Right atrium auricular region (tissue), 2 donors: ENCODE results near the gene ANKRD40. TPM values are rescaled to one million over a fixed set of nuclear protein-coding genes. Genes with fewer than 3 reads are reported as not detected.

Source experiments
- DNase-seq: peaks from one replicate; pipeline ENCODE4 v3.0.0-alpha.2; 2019; ENCODE audit warnings: low spot score
- H3K27ac ChIP-seq, 2 donors: fragments of 200-600 bp; sonication (generic); 1 replicate in 1 of 2; 2 replicates in 1 of 2; pipeline ENCODE4 v1.5.1; 2016 to 2019
- H3K27me3 ChIP-seq, 2 donors: fragments of 200-600 bp; sonication (generic); one replicate each; pipeline versions ENCODE4 v1.5.1 to v1.6.0; 2017 to 2019
- H3K36me3 ChIP-seq: fragments of 200-600 bp; sonication (generic); one replicate; pipeline ENCODE4 v1.5.1; 2016
- H3K4me1 ChIP-seq, 2 donors: fragments of 200-600 bp; sonication (generic); one replicate each; pipeline versions ENCODE4 v1.5.1 to v1.6.0; 2017 to 2019
- H3K4me3 ChIP-seq, 2 donors: fragments of 200-600 bp; sonication (generic); 1 replicate in 1 of 2; 2 replicates in 1 of 2; pipeline ENCODE4 v1.5.1; 2017 to 2019; ENCODE audit warnings: mild to moderate bottlenecking in 1 of 2, moderate library complexity in 1 of 2
- H3K9me3 ChIP-seq, 2 donors: fragments of 200-600 bp; sonication (generic); one replicate each; pipeline ENCODE4 v1.5.1; 2019
- CTCF ChIP-seq, 2 donors: fragments of 200-600 bp; sonication (generic); IDR thresholded peaks; one replicate each; pipeline ENCODE4 v1.5.1; 2019; ENCODE audit warnings: antibody characterized with exemption in 2 of 2
- total RNA-seq, 2 donors: library from RNA; depleted of rRNA; stranded (reverse); fragments of >200 nt; gene quantifications; one replicate each; pipeline ENCODE4 v1.1.0, GENCODE V29; 2016

Gene ANKRD40
- total RNA-seq, 2 donors from 2014 or later = 30.5 to 33.8 TPM

GRCh38 chr17:50708050-50709000 is 611 bp upstream of the ANKRD40 start:
- Histone ChIP-seq H3K27ac (peak overlapping the region; percentile 97), H3K4me1 (peaks cover 0 to 40% of the 10 kb centered on the region in 2 donors), H3K9me3 (no peaks in the 10 kb centered on the region), H3K4me3 (peak overlapping the region; percentile 52 to 73), H3K36me3 (no peaks in the 10 kb centered on the region), H3K27me3 (no peaks in the 10 kb centered on the region)
- no peak for TF ChIP-seq CTCF (IDR thresholded peaks at IDR 0.05)
- DNase-seq = no peak

DNA sequence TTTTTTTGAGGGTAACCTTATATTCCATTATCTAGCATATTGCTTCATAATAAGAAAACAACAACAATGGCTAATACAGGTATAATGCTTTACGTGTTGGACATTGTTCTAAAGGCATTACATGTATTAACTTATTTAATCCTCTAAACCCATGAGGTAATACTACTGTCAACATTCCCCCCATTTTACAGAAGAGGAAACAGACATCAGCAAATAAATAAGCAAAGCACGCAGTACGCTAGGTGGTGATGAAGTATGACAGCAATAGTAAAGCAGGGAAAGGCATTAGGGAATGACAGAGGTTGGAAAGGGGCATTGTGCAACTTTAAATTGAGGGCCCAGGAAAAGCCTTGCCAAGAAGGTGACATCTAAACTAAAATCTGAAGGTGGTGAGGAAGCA is 4.6 kb downstream of the ANKRD40 start:
- no peak overlapping the region for H3K27ac ChIP-seq
- H3K9me3 ChIP-seq = no peaks in the 10 kb centered on the region
- peaks cover 19% of the 10 kb centered on the region for H3K36me3 ChIP-seq
- no peaks in the 10 kb centered on the region for H3K27me3 ChIP-seq
- TF ChIP-seq CTCF (IDR thresholded peaks at IDR 0.05) = no peak
- H3K4me3 ChIP-seq = no peak overlapping the region
- H3K4me1 ChIP-seq = peaks cover 0 to 35% of the 10 kb centered on the region in 2 donors
- no peak for DNase-seq

- Histone ChIP-seq H3K36me3 (peaks cover 55% of the 10 kb centered on the region), H3K9me3 (no peaks in the 10 kb centered on the region), H3K27ac (no peak overlapping the region), H3K4me3 (no peak overlapping the region), H3K4me1 (peaks cover 0 to 30% of the 10 kb centered on the region in 2 donors), H3K27me3 (no peaks in the 10 kb centered on the region)
- no peak for TF ChIP-seq CTCF (IDR thresholded peaks at IDR 0.05)
- no peak for DNase-seq
Measured at GRCh38 chr17:50699410-50699809, 8.3 kb downstream of the ANKRD40 start.

GRCh38 chr17:50697663-50698272 is 9.9 kb downstream of the ANKRD40 start:
- Histone ChIP-seq H3K27me3 (no peaks in the 10 kb centered on the region), H3K9me3 (no peaks in the 10 kb centered on the region), H3K4me3 (no peak overlapping the region), H3K27ac (no peak overlapping the region), H3K36me3 (peaks cover 72% of the 10 kb centered on the region), H3K4me1 (peaks cover 0 to 17% of the 10 kb centered on the region in 2 donors)
- DNase-seq = no peak
- no peak for TF ChIP-seq CTCF (IDR thresholded peaks at IDR 0.05)

DNA sequence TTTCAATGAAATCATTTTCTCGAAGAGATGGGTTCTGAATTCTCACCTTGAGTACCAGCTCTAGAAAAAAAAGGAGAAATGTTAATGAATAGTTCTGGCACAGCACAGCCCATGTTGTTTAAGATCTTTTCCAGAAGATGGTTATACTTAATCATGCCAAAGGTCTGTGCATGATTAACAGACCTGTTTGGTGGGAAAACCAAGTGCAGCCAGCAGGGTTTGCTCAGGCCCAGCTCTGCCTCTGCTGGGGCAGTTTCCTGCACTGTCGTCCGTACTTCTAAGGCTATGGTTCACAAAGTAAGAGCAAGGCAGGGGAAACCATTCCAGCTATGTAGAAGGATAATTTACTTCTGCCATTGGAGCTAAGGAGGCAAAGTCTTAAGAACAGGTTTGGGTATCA is 10.7 kb downstream of the ANKRD40 start:
- no peak for TF ChIP-seq CTCF (IDR thresholded peaks at IDR 0.05)
- no peak for DNase-seq
- Histone ChIP-seq H3K36me3 (peaks cover 79% of the 10 kb centered on the region), H3K9me3 (no peaks in the 10 kb centered on the region), H3K4me1 (peaks cover 0 to 13% of the 10 kb centered on the region in 2 donors), H3K27me3 (no peaks in the 10 kb centered on the region), H3K4me3 (no peak overlapping the region), H3K27ac (no peak overlapping the region)
